Calu3 (cell line): Measurements from ENCODE around the gene MLXIP. TPM values are rescaled to one million over a fixed set of nuclear protein-coding genes. Genes with fewer than 3 reads are reported as not detected.

Experiments
- BruUV-seq: library from RNA; stranded (reverse); fragments of 400-500 nt; replicated peaks from 2 replicates; lab custom pipeline; 2021; lab: Mats Ljungman, UMichigan
- CTCF ChIA-PET: fragments of 300-600 bp; sonication (Branson Sonifier 250); formaldehyde crosslinking; loops from one replicate; lab custom pipeline; 2022; ENCODE audit warnings: antibody characterized with exemption; lab: Charles Lee
- DNase-seq: peaks from one replicate; pipeline ENCODE4 v3.0.0; 2022
- H3K27ac Mint-ChIP-seq: one replicate; pipeline ENCODE4 v1.8.0; 2022; ENCODE audit warnings: mixed read lengths; ENCODE audit not compliant: unreplicated experiment
- H3K27me3 Mint-ChIP-seq: one replicate; pipeline ENCODE4 v1.8.0; 2022; ENCODE audit warnings: mixed read lengths; ENCODE audit not compliant: unreplicated experiment
- H3K36me3 Mint-ChIP-seq: one replicate; pipeline ENCODE4 v1.8.0; 2022; ENCODE audit warnings: mild to moderate bottlenecking, moderate library complexity, mixed read lengths; ENCODE audit not compliant: insufficient read depth, unreplicated experiment
- H3K4me1 Mint-ChIP-seq: one replicate; pipeline ENCODE4 v1.8.0; 2022; ENCODE audit warnings: mild to moderate bottlenecking, low read depth, mixed read lengths; ENCODE audit not compliant: unreplicated experiment
- H3K4me3 Mint-ChIP-seq: one replicate; pipeline ENCODE4 v1.8.0; 2022; ENCODE audit warnings: mild to moderate bottlenecking, low read depth, moderate library complexity, mixed read lengths; ENCODE audit not compliant: unreplicated experiment
- H3K9me3 Mint-ChIP-seq: one replicate; pipeline ENCODE4 v1.8.0; 2022; ENCODE audit warnings: low read depth, mixed read lengths; ENCODE audit not compliant: unreplicated experiment
- CTCF ChIP-seq: fragments of 200-600 bp; IDR thresholded peaks from one replicate; pipeline ENCODE4 v1.8.0; 2022; ENCODE audit warnings: antibody characterized with exemption; ENCODE audit not compliant: unreplicated experiment
- intact Hi-C: fragments of 100-400 bp; cut with micrococcal nuclease; formaldehyde crosslinking; loops from one replicate; pipeline ENCODE4 v1.10.0; 2022; ENCODE audit not compliant: unreplicated experiment
- total RNA-seq: library from RNA; stranded (reverse); gene quantifications from 2 replicates; pipeline ENCODE4 v1.2.3, GENCODE V29; 2022

MLXIP gene
- total RNA-seq, 1 experiment from 2014 or later = 55.3 TPM

DNA sequence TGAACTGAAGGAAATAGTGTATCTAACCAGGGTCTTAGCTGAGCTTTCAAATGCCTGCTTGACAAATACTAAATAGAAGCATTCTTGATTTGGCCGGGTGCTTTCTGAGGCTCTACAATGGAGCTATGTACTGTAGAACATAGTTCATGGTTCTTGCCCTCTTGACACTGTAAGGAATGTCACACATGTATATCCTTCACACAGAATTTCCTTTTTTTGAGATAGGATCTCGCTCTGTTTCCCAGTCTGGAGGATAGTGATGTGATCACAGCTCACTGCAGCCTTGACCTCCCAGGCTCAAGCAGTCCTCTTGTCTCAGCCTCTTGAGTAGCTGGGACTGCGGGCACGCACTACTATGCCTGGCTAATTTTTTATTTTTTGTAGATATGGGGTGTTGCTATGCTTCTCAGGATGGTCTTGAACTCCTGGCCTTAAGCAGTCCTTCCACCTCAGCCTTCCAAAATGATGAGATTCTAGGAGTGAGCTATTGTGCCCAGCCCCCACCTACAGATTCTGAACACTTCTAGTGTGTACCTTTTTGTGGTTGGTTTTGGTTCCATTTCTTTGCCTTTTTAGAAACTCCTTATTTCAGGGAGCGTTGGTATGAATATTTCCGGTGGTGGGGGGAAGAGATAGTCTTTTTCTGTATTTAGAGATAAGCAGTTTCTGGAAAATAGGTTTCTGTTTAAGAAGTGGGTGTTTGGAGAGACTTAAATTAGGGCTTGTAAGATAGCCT lies 4.2 kb downstream of the MLXIP start:
- no peak for DNase-seq
- no TSS peak for BruUV-seq
- peak overlapping the region; percentile 68 for H3K4me3 Mint-ChIP-seq
- TF ChIP-seq CTCF = no peak
- intact Hi-C loops = no loop called here
- peaks cover 31% of the 10 kb centered on the region for H3K4me1 Mint-ChIP-seq
- no peak overlapping the region for H3K27ac Mint-ChIP-seq
- peaks cover 50% of the 10 kb centered on the region for H3K36me3 Mint-ChIP-seq
- no peaks in the 10 kb centered on the region for H3K27me3 Mint-ChIP-seq
- CTCF ChIA-PET = interaction anchor here (0.6 to 2.7 kb wide), 4 partner anchors 14 to 503 kb away, joined by 3 to 8 read pairs (median 4); no protein-coding TSS in a partner anchor
- no peaks in the 10 kb centered on the region for H3K9me3 Mint-ChIP-seq

GRCh38 chr12:122084857-122085405 lies 6.4 kb downstream of the MLXIP start:
- Mint-ChIP-seq H3K36me3 (peaks cover 28% of the 10 kb centered on the region), H3K27ac (no peak overlapping the region), H3K4me1 (peaks cover 24% of the 10 kb centered on the region), H3K4me3 (no peak overlapping the region), H3K9me3 (no peaks in the 10 kb centered on the region), H3K27me3 (no peaks in the 10 kb centered on the region)
- TF ChIP-seq CTCF = no peak
- BruUV-seq = no TSS peak
- intact Hi-C loops = no loop called here
- CTCF ChIA-PET = no interaction called here
- no peak for DNase-seq

DNA sequence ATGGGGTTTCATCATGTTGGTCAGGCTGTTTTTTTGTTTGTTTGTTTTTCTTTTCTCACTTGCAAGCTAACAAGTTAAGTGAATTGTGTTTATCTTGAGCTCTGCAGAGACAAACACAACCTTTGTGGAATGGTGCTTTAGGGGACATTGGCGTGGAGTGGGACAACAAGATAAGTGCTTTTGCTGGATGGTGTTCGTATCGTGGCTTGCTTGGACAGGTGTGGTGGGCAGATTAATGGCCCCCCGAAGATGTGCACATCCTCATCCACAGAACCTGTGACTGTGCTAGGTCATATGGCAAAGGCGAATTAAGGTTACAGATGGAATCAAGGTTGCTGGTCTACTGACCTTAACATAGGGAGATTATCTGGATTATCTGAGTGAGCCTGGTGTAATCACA lies 7.0 kb downstream of the MLXIP start:
- Mint-ChIP-seq H3K27me3 (no peaks in the 10 kb centered on the region), H3K9me3 (no peaks in the 10 kb centered on the region), H3K27ac (no peak overlapping the region), H3K4me3 (no peak overlapping the region), H3K36me3 (peaks cover 22% of the 10 kb centered on the region), H3K4me1 (peaks cover 21% of the 10 kb centered on the region)
- no peak for DNase-seq
- BruUV-seq = no TSS peak
- TF ChIP-seq CTCF = no peak
- intact Hi-C loops = no loop called here
- CTCF ChIA-PET = no interaction called here

- H3K4me3 Mint-ChIP-seq = no peak overlapping the region
- peaks cover 17% of the 10 kb centered on the region for H3K36me3 Mint-ChIP-seq
- H3K27me3 Mint-ChIP-seq = no peaks in the 10 kb centered on the region
- BruUV-seq = no TSS peak
- intact Hi-C loops = no loop called here
- H3K9me3 Mint-ChIP-seq = no peaks in the 10 kb centered on the region
- peaks cover 17% of the 10 kb centered on the region for H3K4me1 Mint-ChIP-seq
- no peak for DNase-seq
- no peak overlapping the region for H3K27ac Mint-ChIP-seq
- CTCF ChIA-PET = interaction anchor here (1.9 kb wide), 1 partner anchor 12 kb away, joined by 5 read pairs; no protein-coding TSS in a partner anchor
- TF ChIP-seq CTCF = no peak
Observed at GRCh38 chr12:122086116-122086515, 7.6 kb downstream of the MLXIP start.
